Neuronal stem cell (in vitro differentiated cells): ENCODE measurements around the gene NWD2.

ENCODE experiments used
- DNase-seq: peaks from one replicate; pipeline ENCODE4 v3.0.0-alpha.2; 2013; ENCODE audit warnings: low spot score
- H2AFZ ChIP-seq: one replicate; pipeline ENCODE4 v1.6.1; 2013; ENCODE audit warnings: mild to moderate bottlenecking, low read length, inconsistent platforms
- H2AK5ac ChIP-seq: 2 replicates; pipeline ENCODE4 v1.6.1; 2013; ENCODE audit warnings: low read depth, mild to moderate bottlenecking, inconsistent platforms, low read length, moderate library complexity, mixed read lengths
- H2BK120ac ChIP-seq: 2 replicates; pipeline ENCODE4 v1.6.1; 2013; ENCODE audit warnings: low read depth, mild to moderate bottlenecking, inconsistent platforms, low read length, moderate library complexity, mixed read lengths
- H2BK12ac ChIP-seq: one replicate; pipeline ENCODE4 v1.6.1; 2013; ENCODE audit warnings: low read length, inconsistent platforms
- H2BK15ac ChIP-seq: 2 replicates; pipeline ENCODE4 v1.6.1; 2013; ENCODE audit warnings: mild to moderate bottlenecking, low read length, inconsistent platforms, mixed read lengths
- H2BK5ac ChIP-seq: one replicate; pipeline ENCODE4 v1.6.1; 2013; ENCODE audit warnings: inconsistent platforms, mild to moderate bottlenecking, low read length, moderate library complexity
- H3K14ac ChIP-seq: one replicate; pipeline ENCODE4 v1.6.1; 2013; ENCODE audit warnings: low read length, inconsistent platforms
- H3K18ac ChIP-seq: 2 replicates; pipeline ENCODE4 v1.6.1; 2013; ENCODE audit warnings: low read length, inconsistent platforms
- H3K23ac ChIP-seq: 2 replicates; pipeline ENCODE4 v1.6.1; 2013; ENCODE audit warnings: low read depth, mild to moderate bottlenecking, mixed read lengths, low read length, inconsistent platforms; ENCODE audit not compliant: poor library complexity
- H3K27ac ChIP-seq: replicated peaks from 3 replicates; pipeline ENCODE4 v1.5.1; 2013; ENCODE audit warnings: low read length, inconsistent platforms
- H3K27me3 ChIP-seq, 3 experiments: 2 replicates each; pipeline ENCODE4 v1.6.1; 2013; ENCODE audit warnings: low read length in 3 of 3, mild to moderate bottlenecking in 2 of 3, inconsistent platforms in 1 of 3, low read depth in 1 of 3, mixed read lengths in 1 of 3, moderate library complexity in 1 of 3; ENCODE audit not compliant: control insufficient read depth in 3 of 3, insufficient read depth in 3 of 3
- H3K36me3 ChIP-seq, 2 donors: replicated peaks in 1 of 2; 2 replicates each; pipeline ENCODE4 v1.6.1; 2013; ENCODE audit warnings: low read length in 2 of 2; ENCODE audit not compliant: control insufficient read depth in 2 of 2, insufficient read depth in 2 of 2
- H3K4ac ChIP-seq: 2 replicates; pipeline ENCODE4 v1.6.1; 2013; ENCODE audit warnings: inconsistent platforms, mild to moderate bottlenecking, low read length, moderate library complexity
- H3K4me1 ChIP-seq, 2 donors: 1 replicate in 1 of 2; 2 replicates in 1 of 2; pipeline ENCODE4 v1.6.1; 2013; ENCODE audit warnings: low read length in 2 of 2, low read depth in 1 of 2; ENCODE audit not compliant: control insufficient read depth in 2 of 2, insufficient read depth in 1 of 2
- H3K4me2 ChIP-seq: one replicate; pipeline ENCODE4 v1.6.1; 2013; ENCODE audit warnings: mild to moderate bottlenecking, low read length, inconsistent platforms; ENCODE audit not compliant: insufficient read depth, poor library complexity, severe bottlenecking
- H3K4me3 ChIP-seq, 2 donors: 2 replicates each; pipeline ENCODE4 v1.5.1; 2013; ENCODE audit warnings: low read length in 2 of 2, mild to moderate bottlenecking in 2 of 2, inconsistent platforms in 1 of 2, moderate library complexity in 1 of 2
- H3K79me1 ChIP-seq: one replicate; pipeline ENCODE4 v1.6.1; 2013; ENCODE audit warnings: low read depth, mild to moderate bottlenecking, inconsistent platforms, low read length, moderate library complexity
- H3K9ac ChIP-seq: one replicate; pipeline ENCODE4 v1.6.1; 2013; ENCODE audit warnings: mild to moderate bottlenecking, low read depth, low read length, inconsistent platforms; ENCODE audit not compliant: poor library complexity
- H3K9me3 ChIP-seq, 2 donors: replicated peaks in 1 of 2; 2 replicates each; pipeline versions ENCODE3 to v1.6.1; 2013; ENCODE audit warnings: low read length in 2 of 2, mild to moderate bottlenecking in 2 of 2, inconsistent platforms in 1 of 2, low read depth in 1 of 2, mixed read lengths in 1 of 2, moderate library complexity in 1 of 2; ENCODE audit not compliant: control insufficient read depth in 2 of 2, insufficient read depth in 1 of 2
- H4K8ac ChIP-seq: one replicate; pipeline ENCODE4 v1.6.1; 2013; ENCODE audit warnings: low read depth, mild to moderate bottlenecking, inconsistent platforms, low read length, moderate library complexity
- H4K91ac ChIP-seq: one replicate; pipeline ENCODE4 v1.6.1; 2013; ENCODE audit warnings: low read length, low read depth, mild to moderate bottlenecking, inconsistent platforms; ENCODE audit not compliant: poor library complexity
- WGBS, 2 donors: extraction: QIAGEN DNeasy Blood & Tissue Kit; methylation state at CpG; one replicate each; pipeline ENCODE4 v1.1.7; 2013; ENCODE audit warnings: missing lambda C conversion rate in 2 of 2, mixed read lengths in 1 of 2; ENCODE audit not compliant: insufficient read length in 2 of 2, insufficient replicate concordance in 1 of 2; ENCODE audit errors: extremely low coverage in 2 of 2; 5-methylcytosine and 5-hydroxymethylcytosine counted together

Gene NWD2

GRCh38 chr4:37223732-37224131, 20.8 kb upstream of the NWD2 start:
- H3K18ac ChIP-seq, result no peak overlapping the region
- no peaks in the 10 kb centered on the region for H3K79me1 ChIP-seq
- no CpG with 5 or more reads among the region's 1 CpG for WGBS, 2 donors
- H3K27me3 ChIP-seq, result no peaks in the 10 kb centered on the region
- no peaks in the 10 kb centered on the region for H3K4me1 ChIP-seq
- H2AFZ ChIP-seq, result no peak overlapping the region
- no peaks in the 10 kb centered on the region for H3K9me3 ChIP-seq
- DNase-seq, result no peak
- H2AK5ac ChIP-seq, result no peak overlapping the region
- H3K4ac ChIP-seq, result no peak overlapping the region
- H2BK15ac ChIP-seq, result no peak overlapping the region
- H3K4me2 ChIP-seq, result no peak overlapping the region
- no peak overlapping the region for H4K8ac ChIP-seq
- H4K91ac ChIP-seq, result no peak overlapping the region
- no peak overlapping the region for H3K27ac ChIP-seq
- no peak overlapping the region for H2BK120ac ChIP-seq
- H3K23ac ChIP-seq, result no peak overlapping the region
- H3K9ac ChIP-seq, result no peak overlapping the region
- no peak overlapping the region for H2BK5ac ChIP-seq
- no peak overlapping the region for H3K14ac ChIP-seq
- no peaks in the 10 kb centered on the region for H3K36me3 ChIP-seq
- no peak overlapping the region for H3K4me3 ChIP-seq
- H2BK12ac ChIP-seq, result no peak overlapping the region

GRCh38 chr4:37224854-37225253, 19.7 kb upstream of the NWD2 start:
- Histone ChIP-seq H2BK15ac (no peak overlapping the region), H4K91ac (no peak overlapping the region), H3K23ac (no peak overlapping the region), H3K18ac (no peak overlapping the region), H2BK5ac (no peak overlapping the region), H2BK12ac (no peak overlapping the region), H2AK5ac (no peak overlapping the region), H2AFZ (no peak overlapping the region), H2BK120ac (no peak overlapping the region), H3K4ac (no peak overlapping the region), H3K4me2 (no peak overlapping the region), H3K14ac (no peak overlapping the region), H3K27ac (no peak overlapping the region), H3K4me1 (no peaks in the 10 kb centered on the region), H3K27me3 (no peaks in the 10 kb centered on the region), H3K79me1 (no peaks in the 10 kb centered on the region), H3K4me3 (no peak overlapping the region), H3K9ac (no peak overlapping the region), H3K36me3 (no peaks in the 10 kb centered on the region), H3K9me3 (no peaks in the 10 kb centered on the region), H4K8ac (no peak overlapping the region)
- no CpG with 5 or more reads among the region's 4 CpGs for WGBS, 2 donors
- no peak for DNase-seq

- Histone ChIP-seq H3K9ac (no peak overlapping the region), H3K4me3 (no peak overlapping the region), H2BK120ac (no peak overlapping the region), H3K23ac (no peak overlapping the region), H3K36me3 (no peaks in the 10 kb centered on the region), H3K4me2 (no peak overlapping the region), H3K79me1 (no peaks in the 10 kb centered on the region), H2AFZ (no peak overlapping the region), H2AK5ac (no peak overlapping the region), H3K18ac (no peak overlapping the region), H3K4ac (no peak overlapping the region), H2BK5ac (no peak overlapping the region), H4K91ac (no peak overlapping the region), H2BK12ac (no peak overlapping the region), H3K4me1 (no peaks in the 10 kb centered on the region), H3K27me3 (no peaks in the 10 kb centered on the region), H2BK15ac (no peak overlapping the region), H4K8ac (no peak overlapping the region), H3K14ac (no peak overlapping the region), H3K9me3 (no peaks in the 10 kb centered on the region), H3K27ac (no peak overlapping the region)
- DNase-seq, result no peak
- no CpG with 5 or more reads among the region's 2 CpGs for WGBS, 2 donors
These were observed 18.8 kb upstream of the NWD2 start for GRCh38 chr4:37225778-37226177.

- Histone ChIP-seq H3K27me3 (no peaks in the 10 kb centered on the region), H2BK120ac (no peak overlapping the region), H3K4me3 (no peak overlapping the region), H3K36me3 (no peaks in the 10 kb centered on the region), H3K9me3 (no peaks in the 10 kb centered on the region), H2BK15ac (no peak overlapping the region), H3K9ac (no peak overlapping the region), H3K27ac (no peak overlapping the region), H2BK12ac (no peak overlapping the region), H3K79me1 (no peaks in the 10 kb centered on the region), H3K14ac (no peak overlapping the region), H3K4me2 (no peak overlapping the region), H4K91ac (no peak overlapping the region), H2AFZ (no peak overlapping the region), H3K23ac (no peak overlapping the region), H3K4ac (no peak overlapping the region), H3K4me1 (no peaks in the 10 kb centered on the region), H4K8ac (no peak overlapping the region), H2AK5ac (no peak overlapping the region), H3K18ac (no peak overlapping the region), H2BK5ac (no peak overlapping the region)
- no CpG with 5 or more reads among the region's 1 CpG for WGBS, 2 donors
- DNase-seq, result no peak
These were observed 12.2 kb upstream of the NWD2 start for GRCh38 chr4:37232315-37232714.
